ENCODE data around the gene LILRA2.
"Not testable (repeated sequence)": the region's sequence is repeated elsewhere in the genome, so short reads cannot be mapped to it uniquely, and the experiment has no call there.

The LILRA2 gene

GRCh38 chr19:54608792-54609191 lies 35.2 kb downstream of the LILRA2 start:
- no peak overlapping the region for H3K4me3 ChIP-seq (ENCODE audit: low read depth, low read length)
- no peaks in the 10 kb centered on the region for H3K27me3 ChIP-seq (ENCODE audit: control insufficient read depth, insufficient read depth, low read length)
- no peaks in the 10 kb centered on the region for H3K36me3 ChIP-seq (ENCODE audit: control insufficient read depth, insufficient read depth, low read length)
- H3K9ac ChIP-seq (ENCODE audit: low read length), result no peak overlapping the region
- peaks cover 67% of the 10 kb centered on the region; the same call in 1 of the 2 replicates for H3K9me3 ChIP-seq (ENCODE audit: control insufficient read depth, insufficient read depth, low read depth, low read length)
- H3K27ac ChIP-seq (ENCODE audit: low read depth, low read length), result no peak overlapping the region
- H3K4me1 ChIP-seq (ENCODE audit: control insufficient read depth, insufficient read depth, low read length), result no peaks in the 10 kb centered on the region

- no peak overlapping the region for H3K27ac ChIP-seq (ENCODE audit: low read depth, low read length)
- H3K4me3 ChIP-seq (ENCODE audit: low read depth, low read length), result no peak overlapping the region
Observed at GRCh38 chr19:54609356-54609791, 35.8 kb downstream of the LILRA2 start.

GRCh38 chr19:54612428-54612827 lies 38.8 kb downstream of the LILRA2 start:
- no peak overlapping the region for H3K4me3 ChIP-seq (ENCODE audit: low read depth, low read length)
- no peaks in the 10 kb centered on the region for H3K27me3 ChIP-seq (ENCODE audit: control insufficient read depth, insufficient read depth, low read length)
- H3K9ac ChIP-seq (ENCODE audit: low read length), result no peak overlapping the region
- H3K9me3 ChIP-seq (ENCODE audit: control insufficient read depth, insufficient read depth, low read depth, low read length), result peaks cover 58% of the 10 kb centered on the region; the same call in 1 of the 2 replicates
- no peaks in the 10 kb centered on the region for H3K36me3 ChIP-seq (ENCODE audit: control insufficient read depth, insufficient read depth, low read length)
- H3K4me1 ChIP-seq (ENCODE audit: control insufficient read depth, insufficient read depth, low read length), result no peaks in the 10 kb centered on the region
- no peak overlapping the region for H3K27ac ChIP-seq (ENCODE audit: low read depth, low read length)

More at GRCh38 chr19:54609356-54609791, 35.8 kb downstream of the LILRA2 start:
- H3K4me1 ChIP-seq (ENCODE audit: control insufficient read depth, insufficient read depth, low read length), result no peaks in the 10 kb centered on the region
- no peaks in the 10 kb centered on the region for H3K27me3 ChIP-seq (ENCODE audit: control insufficient read depth, insufficient read depth, low read length)
- H3K9me3 ChIP-seq (ENCODE audit: control insufficient read depth, insufficient read depth, low read depth, low read length), result peaks cover 70% of the 10 kb centered on the region; the same call in 1 of the 2 replicates
- no peak overlapping the region for H3K9ac ChIP-seq (ENCODE audit: low read length)
- H3K36me3 ChIP-seq (ENCODE audit: control insufficient read depth, insufficient read depth, low read length), result no peaks in the 10 kb centered on the region

GRCh38 chr19:54614726-54615125 lies 41.1 kb downstream of the LILRA2 start:
- H3K36me3 ChIP-seq (ENCODE audit: control insufficient read depth, insufficient read depth, low read length), result no peaks in the 10 kb centered on the region
- no peak overlapping the region for H3K4me3 ChIP-seq (ENCODE audit: low read depth, low read length)
- no peak overlapping the region for H3K9ac ChIP-seq (ENCODE audit: low read length)
- peaks cover 43% of the 10 kb centered on the region; the same call in 1 of the 2 replicates for H3K9me3 ChIP-seq (ENCODE audit: control insufficient read depth, insufficient read depth, low read depth, low read length)
- H3K4me1 ChIP-seq (ENCODE audit: control insufficient read depth, insufficient read depth, low read length), result no peaks in the 10 kb centered on the region
- no peaks in the 10 kb centered on the region for H3K27me3 ChIP-seq (ENCODE audit: control insufficient read depth, insufficient read depth, low read length)
- H3K27ac ChIP-seq (ENCODE audit: low read depth, low read length), result no peak overlapping the region

GRCh38 chr19:54616057-54616456 lies 42.5 kb downstream of the LILRA2 start:
- peaks cover 38% of the 10 kb centered on the region; the same call in 1 of the 2 replicates for H3K9me3 ChIP-seq (ENCODE audit: control insufficient read depth, insufficient read depth, low read depth, low read length)
- no peaks in the 10 kb centered on the region for H3K27me3 ChIP-seq (ENCODE audit: control insufficient read depth, insufficient read depth, low read length)
- no peaks in the 10 kb centered on the region for H3K36me3 ChIP-seq (ENCODE audit: control insufficient read depth, insufficient read depth, low read length)
- H3K4me3 ChIP-seq (ENCODE audit: low read depth, low read length), result no peak overlapping the region
- H3K9ac ChIP-seq (ENCODE audit: low read length), result no peak overlapping the region
- H3K4me1 ChIP-seq (ENCODE audit: control insufficient read depth, insufficient read depth, low read length), result no peaks in the 10 kb centered on the region
- H3K27ac ChIP-seq (ENCODE audit: low read depth, low read length), result no peak overlapping the region

GRCh38 chr19:54616821-54617560 lies 43.4 kb downstream of the LILRA2 start:
- Histone ChIP-seq H3K27me3 (ENCODE audit: control insufficient read depth, insufficient read depth, low read length) (no peaks in the 10 kb centered on the region), H3K4me3 (ENCODE audit: low read depth, low read length) (no peak overlapping the region), H3K27ac (ENCODE audit: low read depth, low read length) (no peak overlapping the region), H3K4me1 (ENCODE audit: control insufficient read depth, insufficient read depth, low read length) (no peaks in the 10 kb centered on the region), H3K36me3 (ENCODE audit: control insufficient read depth, insufficient read depth, low read length) (no peaks in the 10 kb centered on the region), H3K9ac (ENCODE audit: low read length) (no peak overlapping the region), H3K9me3 (ENCODE audit: control insufficient read depth, insufficient read depth, low read depth, low read length) (peaks cover 30% of the 10 kb centered on the region; the same call in 1 of the 2 replicates)

GRCh38 chr19:54620464-54620863 lies 46.9 kb downstream of the LILRA2 start:
- no peaks in the 10 kb centered on the region; the same call in 1 of the 2 replicates for H3K27me3 ChIP-seq (ENCODE audit: control insufficient read depth, insufficient read depth, low read length)
- no peak overlapping the region for H3K9ac ChIP-seq (ENCODE audit: low read length)
- H3K4me3 ChIP-seq (ENCODE audit: low read depth, low read length), result no peak overlapping the region
- peaks cover 18% of the 10 kb centered on the region; the same call in 1 of the 2 replicates for H3K9me3 ChIP-seq (ENCODE audit: control insufficient read depth, insufficient read depth, low read depth, low read length)
- no peaks in the 10 kb centered on the region for H3K4me1 ChIP-seq (ENCODE audit: control insufficient read depth, insufficient read depth, low read length)
- H3K36me3 ChIP-seq (ENCODE audit: control insufficient read depth, insufficient read depth, low read length), result no peaks in the 10 kb centered on the region
- no peak overlapping the region for H3K27ac ChIP-seq (ENCODE audit: low read depth, low read length)

GRCh38 chr19:54622431-54622830 lies 48.8 kb downstream of the LILRA2 start:
- H3K9ac ChIP-seq (ENCODE audit: low read length), result no peak overlapping the region
- no peaks in the 10 kb centered on the region; the same call in 1 of the 2 replicates for H3K27me3 ChIP-seq (ENCODE audit: control insufficient read depth, insufficient read depth, low read length)
- no peak overlapping the region for H3K4me3 ChIP-seq (ENCODE audit: low read depth, low read length)
- peaks cover 16% of the 10 kb centered on the region; the same call in 1 of the 2 replicates for H3K9me3 ChIP-seq (ENCODE audit: control insufficient read depth, insufficient read depth, low read depth, low read length)
- H3K27ac ChIP-seq (ENCODE audit: low read depth, low read length), result no peak overlapping the region
- no peaks in the 10 kb centered on the region for H3K36me3 ChIP-seq (ENCODE audit: control insufficient read depth, insufficient read depth, low read length)
- H3K4me1 ChIP-seq (ENCODE audit: control insufficient read depth, insufficient read depth, low read length), result no peaks in the 10 kb centered on the region

- H3K4me1 ChIP-seq (ENCODE audit: control insufficient read depth, insufficient read depth, low read length); H3K27ac ChIP-seq (ENCODE audit: low read depth, low read length); H3K27me3 ChIP-seq (ENCODE audit: control insufficient read depth, insufficient read depth, low read length); H3K9ac ChIP-seq (ENCODE audit: low read length); H3K36me3 ChIP-seq (ENCODE audit: control insufficient read depth, insufficient read depth, low read length); H3K4me3 ChIP-seq (ENCODE audit: low read depth, low read length): not testable (repeated sequence)
- peaks cover 26% of the 10 kb centered on the region; the same call in 1 of the 2 replicates for H3K9me3 ChIP-seq (ENCODE audit: control insufficient read depth, insufficient read depth, low read depth, low read length)
Observed at GRCh38 chr19:54624234-54624633, 50.6 kb downstream of the LILRA2 start.

- not testable (repeated sequence) for H3K27ac ChIP-seq (ENCODE audit: low read depth, low read length); H3K27me3 ChIP-seq (ENCODE audit: control insufficient read depth, insufficient read depth, low read length); H3K9ac ChIP-seq (ENCODE audit: low read length); H3K4me3 ChIP-seq (ENCODE audit: low read depth, low read length); H3K4me1 ChIP-seq (ENCODE audit: control insufficient read depth, insufficient read depth, low read length); H3K36me3 ChIP-seq (ENCODE audit: control insufficient read depth, insufficient read depth, low read length)
- peaks cover 32% of the 10 kb centered on the region; the same call in 1 of the 2 replicates for H3K9me3 ChIP-seq (ENCODE audit: control insufficient read depth, insufficient read depth, low read depth, low read length)
Observed at GRCh38 chr19:54624934-54625730, 51.5 kb downstream of the LILRA2 start.

GRCh38 chr19:54626757-54627156 lies 53.2 kb downstream of the LILRA2 start:
- Histone ChIP-seq H3K27me3 (ENCODE audit: control insufficient read depth, insufficient read depth, low read length) (peaks cover 3% of the 10 kb centered on the region; the same call in 1 of the 2 replicates), H3K9ac (ENCODE audit: low read length) (no peak overlapping the region), H3K4me3 (ENCODE audit: low read depth, low read length) (no peak overlapping the region), H3K4me1 (ENCODE audit: control insufficient read depth, insufficient read depth, low read length) (0 out of 2 replicates have a peak, but pooled peaks cover 3% of the 10 kb centered on the region), H3K9me3 (ENCODE audit: control insufficient read depth, insufficient read depth, low read depth, low read length) (peaks cover 35% of the 10 kb centered on the region; the same call in 1 of the 2 replicates), H3K27ac (ENCODE audit: low read depth, low read length) (no peak overlapping the region), H3K36me3 (ENCODE audit: control insufficient read depth, insufficient read depth, low read length) (no peaks in the 10 kb centered on the region)
